Measurements from ENCODE around the gene LSM14B.

GRCh38 chr20:62156254-62156556 lies 33.9 kb downstream of the LSM14B start:
- TF ChIP-seq, protein P1, sequence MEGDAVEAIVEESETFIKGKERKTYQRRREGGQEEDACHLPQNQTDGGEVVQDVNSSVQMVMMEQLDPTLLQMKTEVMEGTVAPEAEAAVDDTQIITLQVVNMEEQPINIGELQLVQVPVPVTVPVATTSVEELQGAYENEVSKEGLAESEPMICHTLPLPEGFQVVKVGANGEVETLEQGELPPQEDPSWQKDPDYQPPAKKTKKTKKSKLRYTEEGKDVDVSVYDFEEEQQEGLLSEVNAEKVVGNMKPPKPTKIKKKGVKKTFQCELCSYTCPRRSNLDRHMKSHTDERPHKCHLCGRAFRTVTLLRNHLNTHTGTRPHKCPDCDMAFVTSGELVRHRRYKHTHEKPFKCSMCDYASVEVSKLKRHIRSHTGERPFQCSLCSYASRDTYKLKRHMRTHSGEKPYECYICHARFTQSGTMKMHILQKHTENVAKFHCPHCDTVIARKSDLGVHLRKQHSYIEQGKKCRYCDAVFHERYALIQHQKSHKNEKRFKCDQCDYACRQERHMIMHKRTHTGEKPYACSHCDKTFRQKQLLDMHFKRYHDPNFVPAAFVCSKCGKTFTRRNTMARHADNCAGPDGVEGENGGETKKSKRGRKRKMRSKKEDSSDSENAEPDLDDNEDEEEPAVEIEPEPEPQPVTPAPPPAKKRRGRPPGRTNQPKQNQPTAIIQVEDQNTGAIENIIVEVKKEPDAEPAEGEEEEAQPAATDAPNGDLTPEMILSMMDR (IDR thresholded peaks at IDR 0.05; ENCODE audit: low read length) = no peak
- no peak for TF ChIP-seq EZH2 (IDR thresholded peaks at IDR 0.05; ENCODE audit: borderline replicate concordance, low read length)

Measured in OCI-LY1 (cell line).